Cardiac muscle cell (in vitro differentiated cells and primary cell): Measurements from ENCODE around the gene NAA25. TPM values are rescaled to one million over a fixed set of nuclear protein-coding genes. Genes with fewer than 3 reads are reported as not detected.
A peak's percentile ranks its signal among the peaks of the same experiment; 100 is the strongest.
"Not testable (repeated sequence)": the region's sequence is repeated elsewhere in the genome, so short reads cannot be mapped to it uniquely, and the experiment has no call there.

Experiments used
- DNase-seq, 2 donors: peaks; one replicate each; pipeline versions ENCODE4 v3.0.0 to v3.0.0-alpha.2; 2010 to 2017; ENCODE audit warnings: low read depth in 1 of 2, low spot score in 1 of 2
- H3K27ac ChIP-seq: fragments of 200-600 bp; sonication (generic); 2 replicates; pipeline ENCODE4 v1.5.1; 2016
- H3K27me3 ChIP-seq: fragments of 200-600 bp; sonication (generic); 2 replicates; pipeline ENCODE4 v1.6.0; 2016; ENCODE audit warnings: control low read depth
- H3K36me3 ChIP-seq: fragments of 200-600 bp; sonication (generic); 2 replicates; pipeline ENCODE4 v1.5.1; 2016; ENCODE audit warnings: control low read depth
- H3K4me1 ChIP-seq: fragments of 200-600 bp; sonication (generic); 2 replicates; pipeline ENCODE4 v1.8.1; 2017; ENCODE audit warnings: low read depth, mild to moderate bottlenecking, mixed run types
- H3K4me3 ChIP-seq: fragments of 200-600 bp; sonication (generic); 2 replicates; pipeline ENCODE4 v1.5.1; 2016; ENCODE audit warnings: mild to moderate bottlenecking
- H3K9me3 ChIP-seq: fragments of 200-600 bp; sonication (generic); 2 replicates; pipeline ENCODE4 v1.5.1; 2017; ENCODE audit warnings: low read depth, mild to moderate bottlenecking, control low read depth
- CTCF ChIP-seq: IDR thresholded peaks from 2 replicates; pipeline ENCODE4 v1.5.1; 2012; ENCODE audit warnings: low read depth, mild to moderate bottlenecking, low read length
- polyA plus RNA-seq: library from polyadenylated mRNA; unstranded; fragments of >200 nt; fragmentation: Nextera tagmentation; extraction: Ambion mirVana; gene quantifications from 2 replicates; pipeline ENCODE4 v1.2.1, GENCODE V29; 2016
- total RNA-seq: library from RNA; depleted of rRNA; stranded (reverse); fragments of >200 nt; gene quantifications from 2 replicates; pipeline ENCODE4 v1.2.3, GENCODE V29; 2016

Gene NAA25
- total and polyA plus RNA-seq, 2 experiments from 2014 or later: 25.9 to 30.6 TPM

GRCh38 chr12:112103758-112104503 is 4.7 kb downstream of the NAA25 start:
- Histone ChIP-seq H3K9me3 (no peaks in the 10 kb centered on the region), H3K27me3 (no peaks in the 10 kb centered on the region), H3K36me3 (peaks cover 13% of the 10 kb centered on the region), H3K4me1 (peaks cover 27% of the 10 kb centered on the region), H3K27ac (peak overlapping the region; percentile 62), H3K4me3 (no peak overlapping the region)
- TF ChIP-seq CTCF: no peak
- DNase-seq: no peak

- peaks cover 13% of the 10 kb centered on the region for H3K36me3 ChIP-seq
- H3K4me3 ChIP-seq, DNase-seq: not testable (repeated sequence)
Measured at GRCh38 chr12:112102746-112103145, 5.8 kb downstream of the NAA25 start.

GRCh38 chr12:112102127-112102526 is 6.5 kb downstream of the NAA25 start:
- TF ChIP-seq CTCF: no peak
- H3K4me1 ChIP-seq: peaks cover 21% of the 10 kb centered on the region
- no peak for DNase-seq
- H3K36me3 ChIP-seq: peaks cover 13% of the 10 kb centered on the region
- no peaks in the 10 kb centered on the region for H3K27me3 ChIP-seq
- H3K4me3 ChIP-seq: no peak overlapping the region
- no peaks in the 10 kb centered on the region for H3K9me3 ChIP-seq
- no peak overlapping the region for H3K27ac ChIP-seq

More at GRCh38 chr12:112102746-112103145, 5.8 kb downstream of the NAA25 start:
- not testable (repeated sequence) for H3K27me3 ChIP-seq, H3K9me3 ChIP-seq, H3K27ac ChIP-seq
- peaks cover 27% of the 10 kb centered on the region for H3K4me1 ChIP-seq

- not testable (repeated sequence) for H3K36me3 ChIP-seq
- H3K4me1 ChIP-seq: peaks cover 16% of the 10 kb centered on the region
Measured at GRCh38 chr12:112100500-112100899, 8.1 kb downstream of the NAA25 start.

GRCh38 chr12:112097641-112098040 is 10.9 kb downstream of the NAA25 start:
- no peaks in the 10 kb centered on the region for H3K9me3 ChIP-seq
- H3K4me3 ChIP-seq: no peak overlapping the region
- no peak for TF ChIP-seq CTCF
- no peak overlapping the region for H3K27ac ChIP-seq
- peaks cover 9% of the 10 kb centered on the region for H3K4me1 ChIP-seq
- peaks cover 10% of the 10 kb centered on the region for H3K36me3 ChIP-seq
- no peak for DNase-seq
- H3K27me3 ChIP-seq: no peaks in the 10 kb centered on the region

More at GRCh38 chr12:112100500-112100899, 8.1 kb downstream of the NAA25 start:
- H3K9me3 ChIP-seq, H3K4me3 ChIP-seq, H3K27ac ChIP-seq, H3K27me3 ChIP-seq, DNase-seq: not testable (repeated sequence)

- peaks cover 9% of the 10 kb centered on the region for H3K4me1 ChIP-seq
- no peak overlapping the region for H3K4me3 ChIP-seq
- peaks cover 13% of the 10 kb centered on the region for H3K36me3 ChIP-seq
- TF ChIP-seq CTCF: no peak
- H3K27ac ChIP-seq: peak overlapping the region; percentile 45
- peak in 1 of 2 donors; percentile 14 for DNase-seq
- H3K9me3 ChIP-seq: no peaks in the 10 kb centered on the region
- no peaks in the 10 kb centered on the region for H3K27me3 ChIP-seq
Measured at GRCh38 chr12:112096667-112097066, 11.9 kb downstream of the NAA25 start.
